ENCODE results near the gene COL11A2. TPM values are rescaled to one million over a fixed set of nuclear protein-coding genes. Genes with fewer than 3 reads are reported as not detected.

Gene COL11A2
- total and polyA plus RNA-seq, 12 donors: 0.05 to 7.2 (median 0.44) TPM

DNA sequence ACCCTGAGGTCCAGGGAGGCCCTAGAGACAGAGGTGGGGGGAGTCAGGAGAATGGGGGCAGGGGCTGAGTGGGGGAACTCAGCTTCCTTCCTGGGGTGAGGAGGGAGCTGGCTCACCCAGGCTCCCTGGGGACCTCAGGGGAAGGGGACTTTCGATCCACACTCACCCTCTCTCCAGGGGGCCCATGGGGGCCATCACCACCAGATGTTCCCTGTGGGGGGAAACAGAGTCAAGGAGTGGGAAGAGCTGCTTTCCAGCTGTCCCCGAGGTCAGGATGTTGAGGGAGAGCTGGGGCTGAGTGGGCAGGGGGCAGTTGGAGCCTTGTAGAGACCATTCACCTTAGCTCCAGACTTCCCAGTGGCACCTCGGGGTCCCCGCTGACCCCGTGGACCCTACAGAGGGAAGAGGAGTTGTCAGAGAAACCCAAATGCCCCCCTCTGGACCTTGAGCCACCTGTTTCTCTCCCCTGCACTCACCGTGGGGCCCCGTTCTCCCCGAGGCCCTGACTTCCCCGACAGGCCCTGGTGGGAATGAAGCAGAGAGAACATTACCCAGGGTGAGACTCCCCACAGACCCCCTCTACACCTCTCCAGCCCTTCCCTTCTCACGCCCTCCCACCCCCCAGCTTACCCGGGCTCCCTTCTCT lies 18.6 kb downstream of the COL11A2 start:
- 65 to 78% (median 70%) methylated on average over 7 to 11 of the region's 11 CpGs for WGBS, 4 donors
- TF ChIP-seq POLR2A (IDR thresholded peaks at IDR 0.05): no peak
- TF ChIP-seq, protein P1, sequence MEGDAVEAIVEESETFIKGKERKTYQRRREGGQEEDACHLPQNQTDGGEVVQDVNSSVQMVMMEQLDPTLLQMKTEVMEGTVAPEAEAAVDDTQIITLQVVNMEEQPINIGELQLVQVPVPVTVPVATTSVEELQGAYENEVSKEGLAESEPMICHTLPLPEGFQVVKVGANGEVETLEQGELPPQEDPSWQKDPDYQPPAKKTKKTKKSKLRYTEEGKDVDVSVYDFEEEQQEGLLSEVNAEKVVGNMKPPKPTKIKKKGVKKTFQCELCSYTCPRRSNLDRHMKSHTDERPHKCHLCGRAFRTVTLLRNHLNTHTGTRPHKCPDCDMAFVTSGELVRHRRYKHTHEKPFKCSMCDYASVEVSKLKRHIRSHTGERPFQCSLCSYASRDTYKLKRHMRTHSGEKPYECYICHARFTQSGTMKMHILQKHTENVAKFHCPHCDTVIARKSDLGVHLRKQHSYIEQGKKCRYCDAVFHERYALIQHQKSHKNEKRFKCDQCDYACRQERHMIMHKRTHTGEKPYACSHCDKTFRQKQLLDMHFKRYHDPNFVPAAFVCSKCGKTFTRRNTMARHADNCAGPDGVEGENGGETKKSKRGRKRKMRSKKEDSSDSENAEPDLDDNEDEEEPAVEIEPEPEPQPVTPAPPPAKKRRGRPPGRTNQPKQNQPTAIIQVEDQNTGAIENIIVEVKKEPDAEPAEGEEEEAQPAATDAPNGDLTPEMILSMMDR (IDR thresholded peaks at IDR 0.05): no peak
- intact Hi-C loops (cut with DNase I): no loop called here
- no peak overlapping the region for H3K4me3 ChIP-seq
- no peaks in the 10 kb centered on the region for H3K27me3 ChIP-seq
- H3K9me3 ChIP-seq (replicated peaks in 1 of 3): no peaks in the 10 kb centered on the region
- DNase-seq: no peak
- no peaks in the 10 kb centered on the region for H3K36me3 ChIP-seq (replicated peaks in 1 of 2)
- no peaks in the 10 kb centered on the region for H3K4me1 ChIP-seq (replicated peaks in 1 of 2)
- no peak overlapping the region for H3K27ac ChIP-seq

DNA sequence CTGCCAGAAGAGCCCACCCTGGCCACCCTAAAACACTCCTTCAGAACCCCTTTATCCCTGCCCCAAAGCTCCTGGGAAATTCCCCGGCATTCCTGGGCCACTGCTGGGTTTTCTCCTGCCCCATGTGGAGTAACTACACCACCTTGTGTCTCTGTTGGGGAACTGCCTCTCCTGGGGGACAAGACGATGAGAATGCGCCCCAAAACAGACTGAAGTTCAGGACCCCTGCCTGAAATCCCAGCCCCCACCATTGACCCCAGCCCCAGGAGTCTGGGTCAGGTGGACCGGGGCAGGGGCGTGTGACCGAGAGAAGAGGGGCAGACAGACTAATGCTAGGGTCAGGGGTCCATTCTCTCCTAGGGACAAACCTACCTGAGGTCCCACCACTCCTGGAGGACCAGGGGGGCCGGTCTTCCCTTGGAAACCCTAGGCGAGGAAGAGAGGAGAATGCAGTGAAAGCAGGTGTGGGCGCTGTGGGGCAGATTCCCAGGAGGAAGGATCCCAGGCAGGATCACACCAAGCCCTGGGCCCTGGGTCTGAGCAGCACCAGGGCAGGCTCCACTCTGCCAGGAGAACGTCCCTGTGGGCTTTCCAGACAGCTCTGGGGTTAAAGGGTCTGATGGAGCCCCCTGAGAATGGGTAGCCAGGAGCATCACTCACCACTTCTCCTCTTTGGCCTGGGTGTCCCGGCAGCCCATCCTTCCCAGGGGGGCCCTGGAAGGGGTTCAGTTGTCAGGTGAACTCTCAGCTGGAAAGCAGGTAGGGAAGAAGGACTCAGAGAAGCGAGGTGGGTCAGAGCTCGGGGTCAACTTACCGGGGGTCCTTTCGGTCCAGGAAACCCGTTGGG lies 19.4 kb downstream of the COL11A2 start:
- Histone ChIP-seq H3K4me1 (replicated peaks in 1 of 2) (no peaks in the 10 kb centered on the region), H3K9me3 (replicated peaks in 1 of 3) (no peaks in the 10 kb centered on the region), H3K27ac (no peak overlapping the region), H3K36me3 (replicated peaks in 1 of 2) (no peaks in the 10 kb centered on the region), H3K27me3 (no peaks in the 10 kb centered on the region), H3K4me3 (no peak overlapping the region)
- WGBS, 4 donors: 62 to 70% (median 66%) methylated on average over 6 to 16 of the region's 16 CpGs
- intact Hi-C loops (cut with DNase I): no loop called here
- no peak for TF ChIP-seq POLR2A (IDR thresholded peaks at IDR 0.05)
- TF ChIP-seq, protein P1 (IDR thresholded peaks at IDR 0.05): peak in 5 of 6 experiments; percentile 17 to 45 (median 41)
- DNase-seq: no peak

GRCh38 chr6:33171880-33172687 lies 20.2 kb downstream of the COL11A2 start:
- intact Hi-C loops (cut with DNase I): no loop called here
- H3K4me3 ChIP-seq: no peak overlapping the region
- WGBS, 4 donors: 63 to 73% (median 68%) methylated on average over 8 of the region's 8 CpGs
- no peak overlapping the region for H3K27ac ChIP-seq
- no peaks in the 10 kb centered on the region for H3K4me1 ChIP-seq (replicated peaks in 1 of 2)
- DNase-seq: no peak
- no peaks in the 10 kb centered on the region for H3K36me3 ChIP-seq (replicated peaks in 1 of 2)
- H3K9me3 ChIP-seq (replicated peaks in 1 of 3): no peaks in the 10 kb centered on the region
- TF ChIP-seq POLR2A (IDR thresholded peaks at IDR 0.05): no peak
- TF ChIP-seq, protein P1 (IDR thresholded peaks at IDR 0.05): no peak
- H3K27me3 ChIP-seq: no peaks in the 10 kb centered on the region
